Panc1 (cell line): Measurements from ENCODE around the gene CCDC187.

Source experiments
- CTCF ChIP-seq: fragments of 450-650 bp; IDR thresholded peaks from 2 replicates; pipeline ENCODE4 v1.5.1; 2017; ENCODE audit warnings: mild to moderate bottlenecking
- POLR2AphosphoS5 ChIP-seq: IDR thresholded peaks from 2 replicates; pipeline ENCODE4 v1.6.1; 2012; ENCODE audit warnings: mild to moderate bottlenecking, low read depth, low read length, moderate library complexity
- SIN3A ChIP-seq: IDR thresholded peaks from 2 replicates; pipeline ENCODE4 v1.6.1; 2012; ENCODE audit warnings: low read depth, mild to moderate bottlenecking, low read length, moderate library complexity, borderline replicate concordance; ENCODE audit not compliant: insufficient read depth
- TCF7L2 ChIP-seq: IDR thresholded peaks from 2 replicates; pipeline ENCODE4 v1.6.1; 2011; ENCODE audit warnings: mild to moderate bottlenecking, low read depth, low read length, inconsistent platforms

- TF ChIP-seq CTCF (no peak), TCF7L2 (no peak), POLR2AphosphoS5 (no peak), SIN3A (no peak)
These were observed 74.5 kb downstream of the CCDC187 start for GRCh38 chr9:136229096-136230065.
